Chondrocyte (in vitro differentiated cells): Measurements from ENCODE around the gene DRAP1. TPM values are rescaled to one million over a fixed set of nuclear protein-coding genes. Genes with fewer than 3 reads are reported as not detected.

ENCODE experiments used
- DNase-seq: peaks from one replicate; pipeline ENCODE4 v3.0.0; 2021; ENCODE audit warnings: mixed read lengths, low spot score
- H3K27ac Mint-ChIP-seq: one replicate; pipeline ENCODE4 v1.8.0; 2021; ENCODE audit warnings: mild to moderate bottlenecking, moderate library complexity, mixed read lengths; ENCODE audit not compliant: unreplicated experiment
- H3K27me3 Mint-ChIP-seq: 2 replicates; pipeline ENCODE4 v1.8.0; 2021; ENCODE audit warnings: low read depth, mixed read lengths
- H3K36me3 Mint-ChIP-seq: 2 replicates; pipeline ENCODE4 v1.8.0; 2021; ENCODE audit warnings: low read depth, mixed read lengths
- H3K4me1 Mint-ChIP-seq: 2 replicates; pipeline ENCODE4 v1.8.0; 2021; ENCODE audit warnings: low read depth, mild to moderate bottlenecking, mixed read lengths
- H3K4me3 Mint-ChIP-seq: one replicate; pipeline ENCODE4 v1.8.0; 2021; ENCODE audit warnings: mild to moderate bottlenecking, moderate library complexity, mixed read lengths; ENCODE audit not compliant: unreplicated experiment
- H3K9me3 Mint-ChIP-seq: 2 replicates; pipeline ENCODE4 v1.8.0; 2021; ENCODE audit warnings: low read depth, mixed read lengths
- CTCF ChIP-seq: fragments of 200-600 bp; sonication (generic); IDR thresholded peaks from 2 replicates; pipeline ENCODE4 v1.5.0; 2021; ENCODE audit warnings: antibody characterized with exemption, mild to moderate bottlenecking, moderate library complexity
- total RNA-seq: library from RNA; stranded (reverse); gene quantifications from 3 replicates; pipeline ENCODE4 v1.2.1, GENCODE V29; 2021

DRAP1 gene
- total RNA-seq, 1 donor from 2014 or later: 111 TPM

DNA sequence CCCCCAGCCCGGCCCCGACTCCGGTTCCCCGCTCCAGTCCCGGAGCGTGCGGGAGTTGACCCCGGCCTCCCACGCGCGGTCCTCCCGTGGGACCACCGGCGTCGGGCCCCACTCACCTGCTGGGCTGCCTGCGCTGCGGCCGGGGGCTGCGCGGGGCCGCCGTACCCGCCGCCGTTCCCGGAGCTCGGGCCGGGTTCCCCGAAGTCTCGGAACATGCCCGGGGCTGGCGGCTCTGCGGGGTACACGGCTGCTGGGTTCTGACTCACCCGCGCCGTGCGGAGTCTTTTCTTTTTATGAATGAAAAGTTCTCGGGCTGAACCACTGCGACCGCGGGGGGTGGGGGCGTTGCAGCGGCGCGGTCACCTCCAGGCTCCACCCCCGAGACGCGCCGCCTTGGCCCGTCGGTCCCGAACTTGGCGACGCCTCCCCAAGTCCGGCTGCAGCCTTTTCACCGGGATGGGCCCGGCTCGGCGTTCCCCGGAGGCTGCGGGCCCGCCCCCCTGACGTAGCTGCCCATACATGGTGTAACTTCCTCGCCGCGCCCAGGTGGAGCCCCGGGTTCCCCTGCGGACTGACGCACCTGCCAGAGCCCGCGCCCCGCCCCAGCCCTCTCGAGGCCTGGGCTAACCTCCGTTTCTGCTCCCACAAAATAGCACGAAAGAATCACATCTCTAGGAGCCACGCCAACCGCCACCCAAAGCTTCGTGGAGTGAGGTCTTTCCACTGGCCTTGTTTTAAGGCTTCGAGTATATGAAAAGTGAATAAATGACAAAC lies 18.9 kb upstream of the DRAP1 start, which contains the start of gene FOSL1:
Gene FOSL1, minus strand, starts transcription at position 264 of the 774 bp plus-strand sequence. Its CDS starts 49 bp downstream, at position 215.
- Mint-ChIP-seq H3K4me3 (peak within 1 kb of the TSS; percentile 79), H3K27me3 (no peaks in the 10 kb centered on the region), H3K27ac (peak within 1 kb of the TSS; percentile 82), H3K36me3 (no peaks in the 10 kb centered on the region), H3K4me1 (peaks cover 47% of the 10 kb centered on the region), H3K9me3 (no peaks in the 10 kb centered on the region)
- no peak for TF ChIP-seq CTCF
- no peak for DNase-seq

- H3K9me3 Mint-ChIP-seq: no peaks in the 10 kb centered on the region
- no peak for TF ChIP-seq CTCF
- no peak overlapping the region for H3K27ac Mint-ChIP-seq
- DNase-seq: no peak
- no peaks in the 10 kb centered on the region for H3K36me3 Mint-ChIP-seq
- peaks cover 47% of the 10 kb centered on the region for H3K4me1 Mint-ChIP-seq
- H3K4me3 Mint-ChIP-seq: peak overlapping the region; percentile 50
- no peaks in the 10 kb centered on the region for H3K27me3 Mint-ChIP-seq
Measured at GRCh38 chr11:65900899-65901180, 18.4 kb upstream of the DRAP1 start.

- Mint-ChIP-seq H3K9me3 (no peaks in the 10 kb centered on the region), H3K4me3 (peak overlapping the region; percentile 25), H3K27ac (peak overlapping the region; percentile 90), H3K36me3 (no peaks in the 10 kb centered on the region), H3K4me1 (peaks cover 38% of the 10 kb centered on the region), H3K27me3 (no peaks in the 10 kb centered on the region)
- TF ChIP-seq CTCF: no peak
- no peak for DNase-seq
Measured at GRCh38 chr11:65903068-65903481, 16.2 kb upstream of the DRAP1 start.

DNA sequence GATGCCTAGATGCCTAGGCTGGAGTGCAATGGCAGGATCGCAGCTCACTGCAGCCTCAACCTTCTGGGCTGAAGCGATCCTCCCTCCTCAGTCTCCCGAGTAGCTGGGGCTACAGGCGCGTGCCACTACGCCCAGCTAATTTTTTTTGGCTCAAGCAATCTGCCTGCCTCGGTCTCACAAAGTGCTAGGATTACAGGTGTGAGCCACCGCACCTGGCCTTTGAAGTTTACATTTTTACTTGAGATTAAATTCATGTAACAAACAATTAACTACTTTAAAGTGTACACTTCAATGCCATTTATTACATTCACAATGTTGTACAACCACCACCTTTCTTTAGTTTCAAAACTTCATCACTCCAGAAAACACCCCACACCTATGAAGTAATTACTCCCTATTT lies 15.5 kb upstream of the DRAP1 start:
- Mint-ChIP-seq H3K27ac (peak overlapping the region; percentile 90), H3K36me3 (no peaks in the 10 kb centered on the region), H3K9me3 (no peaks in the 10 kb centered on the region), H3K27me3 (no peaks in the 10 kb centered on the region), H3K4me1 (peaks cover 33% of the 10 kb centered on the region), H3K4me3 (no peak overlapping the region)
- no peak for DNase-seq
- no peak for TF ChIP-seq CTCF

DNA sequence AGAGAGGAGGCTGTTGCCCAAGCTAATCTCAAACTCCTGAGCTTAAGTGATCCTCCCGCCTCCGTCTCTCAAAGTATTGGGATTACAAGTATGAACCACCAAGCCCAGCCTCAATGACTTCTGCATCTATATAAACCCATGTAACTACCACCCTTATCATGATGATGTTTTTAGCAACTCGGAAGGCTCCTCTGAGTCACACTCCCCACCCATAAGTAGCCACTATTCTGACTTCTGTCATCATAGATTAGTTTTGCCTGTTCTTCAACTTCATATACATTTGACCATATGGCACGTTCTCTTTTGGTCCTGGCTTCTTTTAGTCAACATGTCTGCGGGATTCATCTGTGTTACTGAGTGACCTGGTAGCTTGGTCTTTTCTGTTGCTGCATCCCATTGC lies 12.6 kb upstream of the DRAP1 start:
- Mint-ChIP-seq H3K36me3 (no peaks in the 10 kb centered on the region), H3K9me3 (no peaks in the 10 kb centered on the region), H3K4me3 (no peak overlapping the region), H3K27ac (no peak overlapping the region), H3K27me3 (no peaks in the 10 kb centered on the region), H3K4me1 (peaks cover 33% of the 10 kb centered on the region)
- no peak for TF ChIP-seq CTCF
- DNase-seq: no peak
